ENCODE measurements around the gene UCHL5. TPM values are rescaled to one million over a fixed set of nuclear protein-coding genes. Genes with fewer than 3 reads are reported as not detected.
A peak's percentile ranks its signal among the peaks of the same experiment; 100 is the strongest.

UCHL5 gene
- total RNA-seq, 1 experiment from 2014 or later, result 100 TPM

DNA sequence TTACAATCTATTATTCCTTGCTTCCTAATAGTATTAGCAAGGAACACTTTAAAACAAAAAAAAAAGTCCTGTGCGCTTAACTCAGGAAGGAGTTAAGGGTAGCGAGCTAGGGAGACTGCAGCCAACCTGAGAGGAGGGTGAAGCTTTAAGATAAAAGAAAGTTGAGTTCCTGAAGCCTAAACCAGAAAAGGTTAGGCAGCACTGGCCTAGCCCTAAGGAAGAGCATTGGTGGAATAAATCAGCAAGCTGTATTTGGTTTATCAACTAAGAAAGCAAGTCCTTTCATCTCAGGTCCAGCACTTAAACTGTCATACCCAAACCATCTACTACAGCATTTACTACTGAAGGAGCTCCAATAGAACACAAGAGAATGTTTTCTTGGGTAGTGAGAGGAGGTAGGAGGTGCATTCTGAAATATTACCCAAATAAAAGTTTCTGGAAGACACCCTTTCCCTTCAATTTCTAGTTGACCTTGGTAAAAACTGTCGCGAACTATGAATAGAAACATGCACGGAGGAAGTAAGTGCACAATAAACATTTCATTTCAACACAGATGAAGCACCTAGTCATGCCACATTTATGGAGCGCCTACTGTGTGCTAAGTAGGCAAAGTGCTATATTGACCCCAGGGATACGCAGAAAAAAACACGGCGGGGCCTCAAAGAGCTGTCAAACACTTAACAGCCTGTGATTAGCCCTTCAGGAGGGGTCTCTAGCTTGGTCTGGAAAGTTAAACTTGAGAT lies 44.8 kb upstream of the UCHL5 start:
- H3K27me3 ChIP-seq (replicated peaks; ENCODE audit: insufficient read depth, low read depth, low read length, poor library complexity), result no peaks in the 10 kb centered on the region
- intact Hi-C loops (cut with micrococcal nuclease; ENCODE audit: unreplicated experiment), result no loop called here
- peak overlapping the region; percentile 75 for H3K27ac ChIP-seq (ENCODE audit: low read depth, low read length, poor library complexity, severe bottlenecking)
- CTCF ChIA-PET, result no interaction called here
- POLR2A ChIA-PET (ENCODE audit: low non-redundant PET), result no interaction called here
- peaks cover 6% of the 10 kb centered on the region for H3K36me3 ChIP-seq (ENCODE audit: insufficient read depth, low read length, poor library complexity, severe bottlenecking)
- no TSS peak for BruUV-seq (replicated peaks)
- DNase-seq (ENCODE audit: low spot score), result no peak
- H3K4me3 ChIP-seq (ENCODE audit: low read depth, low read length, poor library complexity, severe bottlenecking), result peak overlapping the region; percentile 74
- H3K4me1 ChIP-seq (ENCODE audit: insufficient read depth, low read length, poor library complexity, severe bottlenecking), result peaks cover 11% of the 10 kb centered on the region
- TF ChIP-seq EZH2 (IDR thresholded peaks at IDR 0.05; ENCODE audit: borderline replicate concordance, low read depth, low read length, poor library complexity, severe bottlenecking), result no peak
- TF ChIP-seq, protein P1, sequence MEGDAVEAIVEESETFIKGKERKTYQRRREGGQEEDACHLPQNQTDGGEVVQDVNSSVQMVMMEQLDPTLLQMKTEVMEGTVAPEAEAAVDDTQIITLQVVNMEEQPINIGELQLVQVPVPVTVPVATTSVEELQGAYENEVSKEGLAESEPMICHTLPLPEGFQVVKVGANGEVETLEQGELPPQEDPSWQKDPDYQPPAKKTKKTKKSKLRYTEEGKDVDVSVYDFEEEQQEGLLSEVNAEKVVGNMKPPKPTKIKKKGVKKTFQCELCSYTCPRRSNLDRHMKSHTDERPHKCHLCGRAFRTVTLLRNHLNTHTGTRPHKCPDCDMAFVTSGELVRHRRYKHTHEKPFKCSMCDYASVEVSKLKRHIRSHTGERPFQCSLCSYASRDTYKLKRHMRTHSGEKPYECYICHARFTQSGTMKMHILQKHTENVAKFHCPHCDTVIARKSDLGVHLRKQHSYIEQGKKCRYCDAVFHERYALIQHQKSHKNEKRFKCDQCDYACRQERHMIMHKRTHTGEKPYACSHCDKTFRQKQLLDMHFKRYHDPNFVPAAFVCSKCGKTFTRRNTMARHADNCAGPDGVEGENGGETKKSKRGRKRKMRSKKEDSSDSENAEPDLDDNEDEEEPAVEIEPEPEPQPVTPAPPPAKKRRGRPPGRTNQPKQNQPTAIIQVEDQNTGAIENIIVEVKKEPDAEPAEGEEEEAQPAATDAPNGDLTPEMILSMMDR (conservative IDR thresholded peaks at IDR 0.05; ENCODE audit: low read depth, low read length), result no peak
- no peaks in the 10 kb centered on the region for H3K9me3 ChIP-seq (ENCODE audit: low read depth, low read length, poor library complexity, severe bottlenecking)

DNA sequence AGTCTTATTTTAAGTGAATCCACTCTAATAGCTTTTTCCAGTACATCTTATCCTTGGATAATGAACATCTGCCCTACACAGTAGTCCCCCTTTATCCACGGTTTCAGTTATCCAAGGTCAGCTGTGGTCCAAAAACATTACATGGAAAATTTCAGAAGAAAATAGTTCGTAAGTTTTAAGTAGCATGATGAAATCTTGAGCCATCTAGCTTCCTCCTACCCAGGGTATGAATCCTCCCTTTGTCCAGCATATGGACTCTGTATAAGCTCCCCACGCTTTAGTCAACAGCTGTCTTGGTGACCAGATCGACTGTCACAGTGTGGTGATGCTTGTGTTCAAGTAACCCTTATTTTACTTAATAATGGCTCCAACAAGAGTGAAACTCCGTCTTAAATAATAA lies 43.5 kb upstream of the UCHL5 start:
- ChIA-PET POLR2A (ENCODE audit: low non-redundant PET) (interaction anchor here (0.7 kb wide), 1 partner anchor 300 kb away, joined by 3 read pairs; no protein-coding TSS in a partner anchor), CTCF (no interaction called here)
- Histone ChIP-seq H3K4me1 (ENCODE audit: insufficient read depth, low read length, poor library complexity, severe bottlenecking) (peaks cover 11% of the 10 kb centered on the region), H3K4me3 (ENCODE audit: low read depth, low read length, poor library complexity, severe bottlenecking) (no peak overlapping the region), H3K9me3 (ENCODE audit: low read depth, low read length, poor library complexity, severe bottlenecking) (no peaks in the 10 kb centered on the region), H3K36me3 (ENCODE audit: insufficient read depth, low read length, poor library complexity, severe bottlenecking) (peaks cover 9% of the 10 kb centered on the region), H3K27ac (ENCODE audit: low read depth, low read length, poor library complexity, severe bottlenecking) (no peak overlapping the region), H3K27me3 (replicated peaks; ENCODE audit: insufficient read depth, low read depth, low read length, poor library complexity) (no peaks in the 10 kb centered on the region)
- no peak for DNase-seq (ENCODE audit: low spot score)
- intact Hi-C loops (cut with micrococcal nuclease; ENCODE audit: unreplicated experiment), result no loop called here
- TF ChIP-seq, protein P1 (conservative IDR thresholded peaks at IDR 0.05; ENCODE audit: low read depth, low read length), result no peak
- TF ChIP-seq EZH2 (IDR thresholded peaks at IDR 0.05; ENCODE audit: borderline replicate concordance, low read depth, low read length, poor library complexity, severe bottlenecking), result no peak
- BruUV-seq (replicated peaks), result no TSS peak

DNA sequence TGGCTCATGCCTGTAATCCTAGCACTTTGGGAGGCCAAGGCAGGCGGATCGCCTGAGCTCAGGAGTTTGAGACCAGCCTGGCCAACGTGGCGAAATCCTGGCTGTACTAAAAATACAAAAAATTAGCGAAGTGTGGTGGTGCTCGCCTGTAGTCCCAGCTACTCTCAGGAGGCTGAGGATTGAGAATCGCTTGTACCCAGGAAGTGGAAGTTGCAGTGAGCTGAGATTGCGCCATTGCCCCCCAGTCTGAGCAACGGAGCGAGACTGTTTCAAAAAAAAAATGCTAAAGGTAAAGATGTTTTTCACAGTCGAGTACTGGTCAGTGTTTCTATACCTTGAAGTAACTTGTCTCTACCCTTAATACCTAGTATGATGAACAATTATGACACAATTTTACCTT lies 35.0 kb upstream of the UCHL5 start:
- TF ChIP-seq, protein P1 (conservative IDR thresholded peaks at IDR 0.05; ENCODE audit: low read depth, low read length), result no peak
- no peak for TF ChIP-seq EZH2 (IDR thresholded peaks at IDR 0.05; ENCODE audit: borderline replicate concordance, low read depth, low read length, poor library complexity, severe bottlenecking)
- no TSS peak for BruUV-seq (replicated peaks)
- no peak for DNase-seq (ENCODE audit: low spot score)
- intact Hi-C loops (cut with micrococcal nuclease; ENCODE audit: unreplicated experiment), result no loop called here
- POLR2A ChIA-PET (ENCODE audit: low non-redundant PET), result no interaction called here
- Histone ChIP-seq H3K4me3 (ENCODE audit: low read depth, low read length, poor library complexity, severe bottlenecking) (no peak overlapping the region), H3K9me3 (ENCODE audit: low read depth, low read length, poor library complexity, severe bottlenecking) (no peaks in the 10 kb centered on the region), H3K27ac (ENCODE audit: low read depth, low read length, poor library complexity, severe bottlenecking) (no peak overlapping the region), H3K36me3 (ENCODE audit: insufficient read depth, low read length, poor library complexity, severe bottlenecking) (peaks cover 40% of the 10 kb centered on the region), H3K27me3 (replicated peaks; ENCODE audit: insufficient read depth, low read depth, low read length, poor library complexity) (no peaks in the 10 kb centered on the region), H3K4me1 (ENCODE audit: insufficient read depth, low read length, poor library complexity, severe bottlenecking) (no peaks in the 10 kb centered on the region)
- CTCF ChIA-PET, result no interaction called here

All from A673 (cell line).